SIG-M5 (cell line): ENCODE measurements around the gene TMEM100.
"Not testable (repeated sequence)": the region's sequence is repeated elsewhere in the genome, so short reads cannot be mapped to it uniquely, and the experiment has no call there.

Experiments used
- DNase-seq: peaks from one replicate; lab custom pipeline; 2025; lab: John Stamatoyannopoulos, UW

Gene TMEM100

DNA sequence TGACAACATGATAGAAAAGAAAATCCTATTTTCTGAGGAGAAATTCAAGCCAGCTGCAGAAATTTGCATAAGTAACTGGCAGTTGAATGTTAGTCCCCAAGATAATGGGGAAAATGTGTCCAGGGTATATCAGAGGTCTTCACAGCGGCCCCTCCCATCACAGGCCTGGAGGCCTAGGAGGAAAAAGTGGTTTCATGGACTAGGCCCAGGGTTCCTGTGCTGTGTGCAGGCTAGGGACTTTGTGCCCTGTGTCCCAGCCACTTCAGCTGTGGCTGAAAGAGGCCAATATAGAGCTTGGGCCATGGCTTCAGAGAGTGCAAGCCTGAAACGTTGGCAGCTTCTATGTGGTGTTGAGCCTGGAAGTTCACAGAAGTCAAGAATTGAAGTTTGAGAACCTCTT, 35.6 kb downstream of the TMEM100 start:
- no peak for DNase-seq

DNA sequence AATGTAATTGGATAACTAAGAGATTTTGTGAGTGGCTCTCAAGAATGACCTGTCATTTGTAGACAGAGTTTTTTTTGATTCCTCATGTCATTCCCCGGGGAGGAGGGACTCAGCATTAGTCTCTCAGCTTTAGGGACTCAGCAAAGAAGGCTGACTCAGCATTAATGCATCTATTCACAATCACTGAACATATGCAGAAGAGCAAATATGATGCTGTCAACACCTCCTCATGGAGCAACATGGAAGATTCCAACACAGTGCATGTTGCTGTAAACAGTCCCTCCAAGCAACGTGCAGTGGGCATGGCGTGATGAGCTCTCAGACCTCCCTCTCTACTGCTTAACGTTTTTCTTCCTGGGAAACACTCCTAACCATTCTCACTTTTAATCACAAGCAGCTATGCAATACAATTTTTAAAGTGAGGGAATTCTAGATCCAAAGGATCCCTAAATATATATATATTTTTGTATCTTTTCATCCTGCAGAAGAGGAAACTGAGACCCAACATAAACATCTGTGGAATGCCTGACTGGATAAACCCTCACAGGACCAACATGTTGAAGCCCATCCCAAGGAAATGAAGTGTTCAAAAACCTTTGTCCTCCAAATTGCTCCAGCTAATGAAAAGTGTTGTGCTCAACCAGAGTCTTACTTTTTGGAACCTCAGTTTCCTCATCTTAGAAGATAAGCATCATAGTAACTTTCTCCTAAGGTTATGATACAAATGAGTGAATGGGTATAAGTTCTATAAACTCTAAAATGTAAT, 38.9 kb downstream of the TMEM100 start:
- DNase-seq: no peak

DNA sequence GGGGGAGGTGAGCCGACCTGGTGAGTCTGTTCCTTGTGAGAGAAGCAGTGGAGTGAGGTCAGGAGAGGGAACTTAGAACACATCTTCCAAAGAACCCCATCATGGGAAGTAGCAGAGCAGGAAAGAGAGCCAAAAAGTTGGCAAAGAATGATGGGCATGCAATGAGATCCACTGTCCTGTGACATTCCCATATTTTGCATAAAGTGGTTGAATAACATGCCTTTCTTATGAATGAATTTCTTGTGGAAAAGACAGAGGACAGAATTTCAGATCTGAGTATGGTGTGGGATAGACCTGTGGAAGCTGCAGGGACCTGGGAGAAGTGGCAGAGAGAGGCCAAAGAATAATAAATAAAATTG, 41.3 kb downstream of the TMEM100 start:
- DNase-seq: no peak

DNA sequence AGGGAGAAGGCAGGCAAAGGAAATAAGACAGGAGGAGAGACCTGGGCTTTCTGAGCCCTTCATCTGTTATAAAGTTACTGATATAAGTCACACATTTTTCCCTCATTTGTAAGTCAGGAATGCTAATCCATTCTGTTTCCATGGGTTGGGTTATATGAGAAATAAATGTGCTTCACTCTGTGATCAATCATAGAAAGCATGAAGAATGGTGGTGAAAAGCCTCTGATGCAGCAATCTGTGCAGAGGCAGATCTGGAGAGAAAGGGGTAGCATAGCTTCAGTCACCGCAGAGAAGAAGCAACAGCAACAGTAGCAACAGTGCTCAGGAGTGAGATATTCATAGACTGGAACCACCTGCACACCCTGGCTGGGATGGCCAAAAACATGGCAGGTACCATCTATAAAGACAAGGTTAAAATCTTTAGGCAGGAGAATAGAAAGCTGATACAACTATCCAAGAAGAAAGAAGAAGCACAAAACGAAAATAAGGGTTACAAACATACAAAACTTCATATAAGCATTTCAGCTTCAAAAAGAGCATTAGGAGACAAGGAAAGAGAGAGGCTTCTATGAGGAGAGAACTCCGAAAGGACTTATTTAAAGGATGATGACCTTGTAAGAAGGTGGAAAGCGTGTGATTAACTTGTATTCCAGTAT, 41.9 kb downstream of the TMEM100 start:
- DNase-seq: no peak

DNA sequence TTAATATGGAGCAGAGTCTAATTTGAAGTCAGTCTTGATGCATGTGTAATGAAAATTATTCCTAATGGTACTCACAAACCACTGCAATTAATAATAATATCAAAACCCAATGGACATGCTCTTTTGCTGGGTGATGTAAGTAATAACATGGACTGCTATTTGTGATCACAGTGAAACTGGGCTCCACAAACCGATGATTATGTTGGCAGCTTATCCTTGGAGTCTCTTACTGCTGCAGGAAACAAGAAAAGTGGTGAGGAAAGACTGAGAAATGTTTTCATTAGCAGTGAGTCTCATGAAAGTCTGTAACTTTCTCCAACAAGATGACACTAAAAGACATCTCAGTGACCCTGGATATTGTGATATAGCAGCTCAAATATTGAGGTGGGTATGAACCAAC, 45.2 kb downstream of the TMEM100 start:
- DNase-seq: no peak

DNA sequence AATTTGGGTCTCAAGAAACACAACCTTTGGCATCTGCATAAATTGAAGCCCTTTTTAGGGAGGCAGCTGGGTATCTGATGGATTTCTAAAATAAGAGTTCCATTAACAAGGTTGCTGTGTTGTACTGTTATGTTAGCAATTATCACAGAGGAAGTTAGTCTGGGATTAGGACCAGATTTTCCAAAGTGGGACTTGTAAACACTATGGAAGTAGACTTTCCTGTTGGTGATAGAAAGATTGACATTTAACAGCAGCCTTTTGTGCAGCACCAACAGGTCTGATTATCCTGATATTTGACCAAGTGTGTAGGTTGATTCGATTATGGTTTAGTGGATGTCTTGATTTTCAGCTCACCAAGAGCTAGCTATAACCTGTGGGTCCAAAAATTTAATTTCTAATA, 46.4 kb downstream of the TMEM100 start:
- DNase-seq: no peak

DNA sequence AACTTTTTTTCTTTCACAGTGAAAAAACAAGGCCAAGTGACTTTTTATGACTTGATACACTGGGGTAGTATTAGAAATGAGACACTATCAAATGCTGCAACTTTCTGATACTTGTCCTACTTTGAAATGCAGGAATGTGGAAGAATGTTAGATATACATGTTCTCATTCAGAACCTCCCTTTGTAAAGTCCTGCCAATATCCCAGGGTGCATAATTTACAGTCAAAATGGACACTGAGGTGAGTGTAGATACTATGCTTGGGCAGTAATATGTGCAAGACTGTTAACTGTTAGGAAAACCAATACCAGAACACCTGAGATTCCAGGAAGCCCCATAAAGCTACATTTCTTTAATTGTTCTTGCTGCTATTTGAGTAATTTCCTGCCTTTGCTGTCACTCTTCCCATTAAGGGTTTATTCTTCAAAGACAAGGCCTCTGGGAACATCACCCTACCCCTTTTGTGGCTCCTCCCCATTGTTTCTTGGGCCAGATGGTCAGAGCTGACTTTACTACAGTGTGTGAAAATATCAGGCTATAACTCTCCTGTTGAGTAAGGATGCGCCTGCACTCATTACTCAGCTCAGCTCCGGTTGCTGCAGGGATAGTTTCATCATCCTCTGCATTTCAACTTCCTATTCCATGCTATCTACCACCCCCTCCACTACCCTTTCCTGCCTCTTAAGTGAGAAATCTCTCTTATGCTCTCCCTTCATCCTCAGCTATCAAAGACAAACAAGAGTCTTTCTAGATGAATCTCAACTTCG, 48.7 kb downstream of the TMEM100 start:
- no peak for DNase-seq

DNA sequence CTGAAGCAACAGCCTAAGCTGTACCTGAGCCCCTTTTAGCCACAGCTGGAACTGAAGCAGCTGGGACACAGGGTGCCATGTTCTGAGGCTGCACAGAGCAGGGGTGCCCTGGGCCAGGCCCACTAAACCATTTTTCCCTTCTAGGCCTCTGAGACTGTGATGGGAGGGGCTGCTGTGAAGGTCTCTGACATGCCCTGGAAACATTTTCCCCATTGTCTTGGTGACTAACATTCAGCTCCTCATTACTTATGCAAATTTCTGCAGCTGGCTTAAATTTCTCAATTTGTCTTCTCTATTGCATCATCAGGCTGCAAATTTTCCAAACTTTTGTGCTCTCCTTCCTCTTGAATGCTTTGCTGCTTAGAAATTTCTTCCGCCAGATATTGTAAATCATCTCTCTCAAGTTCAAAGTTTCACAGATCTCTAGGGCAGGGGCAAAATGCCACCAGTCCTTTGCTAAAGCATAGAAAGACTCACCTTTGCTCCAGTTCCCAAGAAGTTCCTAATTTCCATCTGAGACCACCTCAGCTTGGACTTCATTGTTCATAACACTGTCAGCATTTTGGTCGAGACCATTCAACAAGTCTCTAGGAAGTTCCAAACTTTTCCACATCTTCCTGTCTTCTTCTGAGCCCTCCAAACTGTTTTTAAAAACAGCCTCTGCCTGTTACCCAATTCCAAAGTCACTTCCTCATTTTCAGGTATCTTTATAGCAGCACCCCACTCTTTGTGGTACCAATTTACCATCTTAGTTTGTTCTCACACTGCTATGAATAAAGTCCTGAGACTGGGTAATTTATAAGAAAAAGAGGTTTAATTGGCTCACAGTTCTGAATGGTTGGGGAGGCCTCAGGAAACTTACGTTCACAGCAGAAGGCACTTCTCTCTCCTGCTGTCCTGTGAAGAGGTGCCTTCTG, 49.8 kb downstream of the TMEM100 start:
- no peak for DNase-seq

DNA sequence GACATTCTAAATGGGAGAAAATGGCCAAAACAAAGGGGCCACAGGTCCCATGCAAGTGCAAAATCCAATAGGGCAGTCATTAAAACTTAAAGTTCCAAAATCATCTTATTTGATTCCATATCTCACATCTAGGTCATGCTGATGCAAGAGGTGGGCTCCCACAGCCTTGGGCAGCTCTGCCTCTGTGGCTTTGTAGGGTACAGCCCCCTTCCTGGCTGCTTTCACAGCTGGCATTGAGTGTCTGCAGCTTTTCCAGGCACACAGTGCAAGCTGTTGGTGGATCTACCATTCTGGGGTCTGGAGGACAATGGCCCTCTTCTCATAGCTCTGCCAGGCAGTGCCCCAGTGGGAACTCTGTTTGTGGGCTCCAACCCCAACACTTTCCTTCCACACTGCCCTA, 50.7 kb downstream of the TMEM100 start:
- DNase-seq: not testable (repeated sequence)
